Adipose tissue (tissue), 3 donors: Measurements from ENCODE around the gene MKRN2. TPM values are rescaled to one million over a fixed set of nuclear protein-coding genes. Genes with fewer than 3 reads are reported as not detected.
"Not testable (repeated sequence)": the region's sequence is repeated elsewhere in the genome, so short reads cannot be mapped to it uniquely, and the experiment has no call there.

Source experiments
- H3K27ac ChIP-seq: one replicate; pipeline ENCODE4 v1.5.1; 2013; ENCODE audit warnings: low read depth, low read length
- WGBS, 3 donors: extraction: QIAGEN DNeasy Blood & Tissue Kit; methylation state at CpG; one replicate each; pipeline ENCODE4 v1.1.7; 2013; 5-methylcytosine and 5-hydroxymethylcytosine counted together
- polyA plus RNA-seq, 3 donors: library from polyadenylated mRNA; stranded (reverse); fragments of 200-250 nt; gene quantifications; one replicate each; pipeline ENCODE4 v1.2.3, GENCODE V29; 2013
- donor health status: healthy with polysubstance abuse.
- donor health status: Bipolar disorder and iron deficiency.
- donor health status: healthy.

The MKRN2 gene
- polyA plus RNA-seq, result 10 to 100 TPM; 16.0 to 18.1 (median 17.9) TPM

- H3K27ac ChIP-seq, result peak within 1 kb of the TSS; percentile 93
- WGBS, 3 donors, result 0 to 1% (median 0%) methylated on average over 61 to 77 of the region's 77 CpGs
Observed at GRCh38 chr3:12556690-12557472, at the start of gene MKRN2. MKRN2 (plus strand) TSS chr3:12557087; CDS start chr3:12557151, 64 bp downstream.

GRCh38 chr3:12507591-12508281, 49.2 kb upstream of the MKRN2 start:
- H3K27ac ChIP-seq, result no peak overlapping the region
- 83 to 90% (median 87%) methylated on average over 8 of the region's 8 CpGs for WGBS, 3 donors

- 75 to 81% (median 78%) methylated on average over 5 of the region's 5 CpGs for WGBS, 3 donors
- H3K27ac ChIP-seq, result no peak overlapping the region
Observed at GRCh38 chr3:12508291-12508700, 48.6 kb upstream of the MKRN2 start.

DNA sequence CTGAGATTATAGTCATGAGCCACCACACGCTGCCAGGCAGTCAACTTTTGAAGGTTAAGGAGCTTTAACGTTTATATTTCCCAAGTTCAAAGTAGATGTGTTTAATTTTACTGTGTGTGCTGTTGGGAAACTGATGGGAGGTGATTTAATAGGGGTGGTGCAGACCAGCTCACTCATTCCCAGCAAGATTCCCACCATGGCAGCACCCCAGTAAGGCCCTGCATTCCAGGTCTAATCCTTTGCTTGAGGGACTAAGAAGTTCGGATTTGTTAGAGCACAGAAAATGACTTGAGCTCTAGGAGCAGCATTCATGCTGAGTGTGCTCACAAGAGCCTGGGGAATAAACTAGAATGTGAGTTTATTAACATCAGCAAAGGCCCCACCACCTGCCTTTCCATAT, 47.4 kb upstream of the MKRN2 start:
- no peak overlapping the region for H3K27ac ChIP-seq
- 69 to 92% (median 81%) methylated on average over 3 of the region's 3 CpGs for WGBS, 3 donors

GRCh38 chr3:12512534-12513118, 44.3 kb upstream of the MKRN2 start:
- H3K27ac ChIP-seq, result no peak overlapping the region
- 81 to 98% (median 87%) methylated on average over 4 of the region's 4 CpGs for WGBS, 3 donors

DNA sequence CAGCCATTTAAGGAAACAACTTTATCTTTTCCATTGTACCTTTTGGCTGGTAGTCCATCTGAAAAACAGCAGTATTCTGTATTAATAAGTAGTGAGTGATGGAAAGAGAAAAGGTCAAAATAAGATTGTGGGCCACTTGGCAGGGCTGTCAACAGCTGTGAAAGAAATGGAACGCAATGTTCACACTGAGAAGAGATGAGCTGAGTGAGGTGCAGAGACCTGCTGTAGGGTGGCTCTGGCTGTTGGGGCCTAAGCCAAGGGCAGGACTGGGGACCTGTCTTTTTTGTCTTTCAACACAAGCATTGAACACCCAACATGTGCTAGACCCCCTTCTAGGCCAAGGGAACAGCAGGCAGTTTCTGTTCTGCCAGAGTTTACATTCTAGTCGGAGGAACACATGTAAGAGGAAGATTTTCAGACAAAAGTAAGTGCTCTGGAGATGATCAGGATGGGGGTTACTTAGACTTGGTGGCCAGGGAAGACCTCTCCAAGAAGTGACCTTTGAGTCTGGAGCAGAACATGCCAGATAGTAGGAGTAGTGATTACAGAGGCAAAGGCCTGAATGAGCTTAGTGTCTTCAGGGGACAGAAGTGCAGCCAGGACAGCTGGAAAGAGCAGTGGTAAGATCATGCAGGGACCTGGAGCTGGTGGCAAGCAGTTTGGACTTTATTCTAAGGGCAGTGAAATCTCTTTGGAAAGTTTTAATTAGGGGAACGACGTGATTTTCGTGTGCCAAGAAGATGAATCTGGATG, 43.0 kb upstream of the MKRN2 start:
- WGBS, 3 donors, result 88 to 96% (median 92%) methylated on average over 5 of the region's 5 CpGs
- no peak overlapping the region for H3K27ac ChIP-seq

DNA sequence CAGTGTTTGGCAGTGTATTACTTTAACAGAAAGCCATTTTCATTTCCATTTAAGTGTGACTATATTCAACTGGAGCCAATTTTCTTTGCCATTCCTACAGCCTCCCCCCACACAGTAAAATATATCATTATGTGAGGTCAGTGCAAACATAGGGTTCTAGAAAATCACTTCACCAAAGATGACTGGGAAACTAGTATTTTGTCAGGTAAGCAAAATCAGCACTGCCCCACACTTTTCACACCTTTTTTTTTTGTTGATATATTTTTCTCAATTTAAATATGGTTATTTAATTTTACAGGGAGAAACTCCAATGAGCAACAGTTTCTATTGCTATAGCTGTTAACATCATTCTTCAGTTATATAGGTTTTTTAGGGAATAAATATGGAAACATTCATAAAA, 41.3 kb upstream of the MKRN2 start:
- no peak overlapping the region for H3K27ac ChIP-seq

DNA sequence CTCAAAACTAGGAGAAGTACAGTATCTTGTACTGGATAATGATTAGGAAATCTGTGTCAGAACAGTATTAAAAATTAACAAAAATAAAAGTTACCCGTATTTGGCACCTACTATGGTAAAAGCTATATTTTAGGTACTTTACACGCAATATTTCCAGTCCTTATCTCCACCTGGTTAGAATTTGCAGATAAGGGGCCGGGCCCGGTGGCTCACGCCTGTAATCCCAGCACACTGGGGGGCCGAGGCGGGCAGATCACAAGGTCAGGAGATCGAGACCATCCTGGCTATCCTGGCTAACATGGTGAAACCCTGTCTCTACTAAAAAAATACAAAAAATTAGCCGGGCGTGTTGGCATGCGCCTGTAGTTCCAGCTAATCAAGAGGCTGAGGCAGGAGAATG, 40.0 kb upstream of the MKRN2 start:
- H3K27ac ChIP-seq, result no peak overlapping the region
- 35 to 96% (median 91%) methylated on average over 11 of the region's 11 CpGs for WGBS, 3 donors

DNA sequence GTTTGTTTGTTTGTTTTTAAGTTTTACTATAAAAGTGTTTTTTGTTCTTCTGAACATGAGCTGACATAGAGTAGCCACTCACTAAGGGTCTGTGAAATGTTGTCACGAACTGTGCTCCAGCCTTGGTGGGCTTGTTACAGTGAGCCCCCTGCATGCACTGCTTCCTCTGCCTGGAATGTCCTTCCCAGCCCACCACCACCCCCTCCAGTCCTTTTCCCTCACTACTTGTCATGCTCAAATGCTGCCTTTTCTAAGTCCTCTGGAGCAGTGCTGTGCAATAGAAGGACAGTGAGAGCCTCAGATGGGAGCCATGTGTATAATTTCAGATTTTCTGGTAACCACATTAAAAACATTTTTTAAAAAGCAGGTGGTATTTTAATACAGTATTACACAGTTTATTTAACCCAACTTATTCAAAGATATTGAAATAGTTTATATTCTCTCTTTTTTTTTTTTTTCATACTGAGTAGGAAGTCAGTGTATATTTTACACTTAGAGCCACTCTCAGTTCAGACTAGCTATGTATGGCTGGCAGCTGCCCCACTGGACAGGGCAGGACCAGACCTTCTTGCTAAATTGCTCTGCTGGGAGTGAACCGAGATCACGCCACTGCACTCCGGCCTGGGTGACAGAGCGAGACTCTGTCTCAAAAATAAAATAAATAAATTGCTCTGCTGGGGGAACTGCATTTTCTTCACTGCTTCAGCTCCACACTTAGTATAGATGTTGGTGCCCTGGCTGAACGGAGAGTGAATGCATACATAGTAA, 38.4 kb upstream of the MKRN2 start:
- 63 to 93% (median 89%) methylated on average over 6 of the region's 6 CpGs for WGBS, 3 donors
- H3K27ac ChIP-seq, result no peak overlapping the region

DNA sequence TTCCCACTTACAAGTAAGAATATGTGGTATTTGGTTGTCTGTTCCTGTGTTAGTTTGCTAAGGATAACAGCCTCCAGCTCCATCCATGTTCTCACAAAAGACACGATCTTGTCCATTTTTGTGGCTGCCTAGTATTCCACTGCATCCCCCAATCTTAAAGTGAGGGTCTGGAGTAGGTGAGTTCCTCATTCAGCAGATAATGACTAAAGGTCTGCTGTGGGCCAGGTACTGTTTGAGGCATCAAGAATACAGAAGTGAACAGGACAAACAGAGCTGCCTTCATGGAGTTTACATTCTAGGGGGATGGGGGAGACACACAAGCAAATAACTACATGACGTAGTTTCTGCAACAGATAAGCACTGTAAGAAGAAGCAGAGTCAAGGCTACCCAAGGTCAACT, 35.9 kb upstream of the MKRN2 start:
- WGBS, 3 donors, result 77 to 99% (median 97%) methylated on average over 2 of the region's 2 CpGs

DNA sequence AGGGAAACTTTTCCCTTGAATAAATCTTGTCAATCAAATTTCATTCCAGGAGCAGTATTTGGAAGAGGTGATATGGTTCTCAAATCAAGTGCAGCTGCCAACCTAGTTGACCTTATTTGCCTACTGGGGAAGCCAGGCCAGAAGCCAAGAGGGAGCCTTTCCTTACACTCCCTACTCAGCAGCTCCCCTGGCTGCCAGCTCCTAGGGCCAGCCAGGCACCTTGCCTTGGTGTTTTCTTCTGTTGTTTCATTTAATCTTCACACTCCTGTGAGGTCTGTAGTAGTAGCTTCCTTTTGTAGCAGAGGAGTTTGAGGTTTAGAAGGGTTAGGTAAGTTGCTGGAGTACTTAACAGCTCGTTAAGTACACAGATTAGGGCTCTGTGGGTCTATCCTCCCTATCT, 34.2 kb upstream of the MKRN2 start:
- 46 to 98% (median 96%) methylated on average over 1 of the region's 1 CpG for WGBS, 3 donors
- H3K27ac ChIP-seq, result no peak overlapping the region

More for the DNA sequence above, 35.9 kb upstream of the MKRN2 start:
- no peak overlapping the region for H3K27ac ChIP-seq

DNA sequence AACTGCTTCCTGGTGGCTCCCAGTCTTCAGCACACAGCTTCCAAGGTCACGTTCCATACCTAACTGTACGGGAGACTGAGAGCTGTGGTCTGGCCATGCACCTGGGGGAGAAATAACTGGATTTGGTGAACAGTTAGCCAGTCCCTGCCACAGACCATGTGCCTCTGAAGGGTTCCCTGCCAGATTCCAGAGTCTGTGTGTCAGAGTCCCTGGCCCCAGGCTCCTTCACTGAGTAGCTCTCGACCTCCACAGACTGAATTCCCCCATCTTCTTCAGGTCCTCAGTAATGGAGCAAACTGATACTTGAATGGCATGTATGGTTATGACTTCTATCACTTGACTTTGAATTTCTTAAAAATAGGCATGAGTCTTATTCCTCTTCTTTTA, 29.1 kb upstream of the MKRN2 start:
- no peak overlapping the region for H3K27ac ChIP-seq
- WGBS, 3 donors, result 87 to 94% (median 90%) methylated on average over 3 of the region's 3 CpGs

DNA sequence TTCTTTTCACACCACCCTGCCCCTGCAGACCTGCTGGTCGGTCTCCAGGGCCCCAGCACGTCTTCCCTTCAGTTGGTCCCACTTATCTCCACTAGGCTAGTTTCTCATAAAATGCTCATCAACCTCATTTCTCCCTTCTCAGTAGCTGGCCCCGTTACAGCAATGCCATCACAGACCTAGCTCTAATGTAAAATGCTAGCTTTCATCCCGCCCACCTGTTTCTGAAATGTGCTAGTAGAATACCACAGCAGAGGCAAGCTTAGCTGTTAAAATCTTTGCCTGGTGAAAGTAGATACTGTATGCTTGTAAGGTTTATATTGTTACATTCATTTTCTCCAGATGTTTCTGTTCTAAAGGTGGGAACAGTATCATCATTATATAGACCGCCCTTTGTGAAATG, 24.7 kb upstream of the MKRN2 start:
- no peak overlapping the region for H3K27ac ChIP-seq
- 93 to 97% (median 94%) methylated on average over 5 of the region's 5 CpGs for WGBS, 3 donors

DNA sequence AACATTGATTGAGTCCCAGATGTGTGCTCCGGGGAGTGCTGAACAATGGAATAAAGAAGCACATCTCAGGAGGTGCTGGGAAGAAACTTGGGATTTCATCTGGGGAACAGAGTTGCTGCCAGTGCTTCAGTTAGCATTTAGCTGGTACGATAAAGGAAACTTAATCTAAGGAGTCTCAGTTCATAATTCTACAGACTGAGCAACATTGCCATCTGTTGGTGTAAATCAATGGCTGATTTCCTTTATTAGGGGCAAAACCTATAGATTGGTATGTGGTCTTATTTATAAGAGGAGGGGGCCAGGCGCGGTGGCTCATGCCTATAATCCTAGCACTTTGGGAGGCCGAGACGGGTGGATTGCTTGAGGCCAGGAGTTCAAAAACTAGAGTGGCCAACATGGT, 20.5 kb upstream of the MKRN2 start:
- no peak overlapping the region for H3K27ac ChIP-seq
- 81 to 88% (median 86%) methylated on average over 6 of the region's 6 CpGs for WGBS, 3 donors

DNA sequence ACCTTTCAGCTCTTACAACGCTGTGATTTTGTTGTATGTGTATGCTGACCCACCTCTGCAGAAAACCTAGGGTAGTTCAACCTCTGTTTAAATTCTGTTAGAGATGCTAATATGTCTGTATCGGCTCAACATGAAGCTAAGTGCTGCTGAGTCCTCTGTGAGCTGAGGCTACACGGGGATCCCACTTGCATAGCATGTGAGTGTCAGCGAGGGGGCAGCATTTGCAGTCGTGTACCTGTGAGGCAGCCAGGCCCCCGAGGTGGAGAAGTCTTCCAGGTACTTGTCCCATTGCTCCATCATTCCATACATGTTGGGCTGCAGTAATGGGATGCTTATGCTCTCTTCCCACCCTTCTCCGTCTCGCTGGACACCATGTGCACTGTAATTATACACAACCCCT, 15.3 kb upstream of the MKRN2 start:
- H3K27ac ChIP-seq, result no peak overlapping the region
- WGBS, 3 donors, result 70 to 75% (median 73%) methylated on average over 8 of the region's 8 CpGs

DNA sequence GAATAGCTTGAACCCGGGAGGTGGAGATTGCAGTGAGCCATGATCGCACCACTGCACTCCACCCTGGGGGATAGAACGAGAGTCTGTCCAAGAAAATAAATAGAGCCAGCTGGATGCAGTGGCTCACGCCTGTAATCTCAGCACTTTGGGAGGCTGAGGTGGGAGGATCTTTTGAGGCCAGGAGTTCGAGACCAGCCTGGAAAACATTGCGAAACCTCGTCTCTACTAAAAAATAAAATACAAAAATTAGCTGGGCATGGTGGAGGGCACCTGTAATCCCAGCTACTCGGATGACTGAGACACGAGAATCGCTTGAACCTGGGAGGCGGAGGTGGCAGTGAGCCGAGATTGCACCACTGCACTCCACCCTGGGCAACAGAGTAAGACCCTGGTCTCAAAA, 13.4 kb upstream of the MKRN2 start:
- H3K27ac ChIP-seq, result not testable (repeated sequence)
- WGBS, 3 donors, result 85 to 89% (median 89%) methylated on average over 12 of the region's 12 CpGs

- 35 to 77% (median 71%) methylated on average over 11 of the region's 11 CpGs for WGBS, 3 donors
Observed at GRCh38 chr3:12544652-12545472, 12.0 kb upstream of the MKRN2 start.

GRCh38 chr3:12545473-12545791, 11.5 kb upstream of the MKRN2 start, which contains the start of gene MKRN2OS:
MKRN2OS (minus strand) TSS chr3:12545499; CDS start chr3:12545464, 35 bp downstream.
- 23 to 64% (median 53%) methylated on average over 4 of the region's 4 CpGs for WGBS, 3 donors

More at GRCh38 chr3:12544652-12545472, 12.0 kb upstream of the MKRN2 start:
- H3K27ac ChIP-seq, result no peak overlapping the region

More at GRCh38 chr3:12545473-12545791, 11.5 kb upstream of the MKRN2 start, which contains the start of gene MKRN2OS:
- H3K27ac ChIP-seq, result no peak within 1 kb of the TSS
